ENCODE results near the gene EXD3.

DNA sequence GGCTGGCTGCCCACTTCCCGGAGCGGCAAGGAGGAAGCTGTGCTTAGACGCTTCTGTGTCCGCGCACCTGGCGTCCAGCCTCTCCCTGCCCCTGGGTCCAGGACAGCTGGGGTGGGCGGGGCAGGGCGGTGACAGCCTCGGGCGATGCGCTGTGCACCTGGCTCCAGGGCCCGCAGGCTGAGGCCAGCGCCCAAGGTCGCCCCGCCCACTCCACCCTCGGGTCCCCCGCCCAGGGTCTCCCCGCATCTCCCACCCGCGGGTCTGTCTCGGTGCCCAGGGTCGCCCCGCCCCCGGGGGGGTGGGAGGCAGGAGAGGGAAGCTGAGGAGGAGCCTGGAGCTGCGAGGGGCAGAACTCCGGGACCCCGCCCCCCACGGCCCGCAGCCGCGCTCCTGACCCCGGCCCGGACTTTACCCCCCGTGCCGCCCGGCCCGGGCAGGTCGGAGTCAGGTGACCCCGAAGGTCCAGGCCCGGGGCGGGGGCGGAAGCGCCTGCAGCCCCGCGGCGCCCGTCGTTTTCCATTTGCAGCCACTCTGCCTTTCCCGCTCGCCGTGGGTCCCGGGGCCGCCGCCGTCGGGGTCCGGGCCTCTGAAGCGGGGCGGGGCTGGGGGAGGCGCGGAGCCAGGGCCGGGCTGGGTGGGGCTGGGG, 18.4 kb upstream of the EXD3 start, which contains the start of gene ENTPD8:
- TF ChIP-seq, protein P1, sequence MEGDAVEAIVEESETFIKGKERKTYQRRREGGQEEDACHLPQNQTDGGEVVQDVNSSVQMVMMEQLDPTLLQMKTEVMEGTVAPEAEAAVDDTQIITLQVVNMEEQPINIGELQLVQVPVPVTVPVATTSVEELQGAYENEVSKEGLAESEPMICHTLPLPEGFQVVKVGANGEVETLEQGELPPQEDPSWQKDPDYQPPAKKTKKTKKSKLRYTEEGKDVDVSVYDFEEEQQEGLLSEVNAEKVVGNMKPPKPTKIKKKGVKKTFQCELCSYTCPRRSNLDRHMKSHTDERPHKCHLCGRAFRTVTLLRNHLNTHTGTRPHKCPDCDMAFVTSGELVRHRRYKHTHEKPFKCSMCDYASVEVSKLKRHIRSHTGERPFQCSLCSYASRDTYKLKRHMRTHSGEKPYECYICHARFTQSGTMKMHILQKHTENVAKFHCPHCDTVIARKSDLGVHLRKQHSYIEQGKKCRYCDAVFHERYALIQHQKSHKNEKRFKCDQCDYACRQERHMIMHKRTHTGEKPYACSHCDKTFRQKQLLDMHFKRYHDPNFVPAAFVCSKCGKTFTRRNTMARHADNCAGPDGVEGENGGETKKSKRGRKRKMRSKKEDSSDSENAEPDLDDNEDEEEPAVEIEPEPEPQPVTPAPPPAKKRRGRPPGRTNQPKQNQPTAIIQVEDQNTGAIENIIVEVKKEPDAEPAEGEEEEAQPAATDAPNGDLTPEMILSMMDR (conservative IDR thresholded peaks at IDR 0.05 in 1 of 2, IDR thresholded peaks at IDR 0.05 in 1 of 2; ENCODE audit: low read depth in 1 of 2, low read length in 2 of 2) = no peak
- no peak for TF ChIP-seq EZH2 (IDR thresholded peaks at IDR 0.05; ENCODE audit: low read length, missing control alignments)
